ENCODE data around the gene WDR45B.
A peak's percentile ranks its signal among the peaks of the same experiment; 100 is the strongest.

The WDR45B gene

GRCh38 chr17:82631544-82631943 lies 16.7 kb downstream of the WDR45B start:
- ATAC-seq (no peak), DNase-seq (no peak)
- peak overlapping the region in 1 of 2 donors; percentile 63 for H3K27ac Mint-ChIP-seq
- peaks cover 13% of the 10 kb centered on the region for H3K4me1 Mint-ChIP-seq
- no peaks in the 10 kb centered on the region for H3K9me3 Mint-ChIP-seq
- H3K4me3 Mint-ChIP-seq = no peak overlapping the region
- H3K27me3 Mint-ChIP-seq = no peaks in the 10 kb centered on the region

- Mint-ChIP-seq H3K27ac (no peak overlapping the region), H3K27me3 (no peaks in the 10 kb centered on the region), H3K9me3 (no peaks in the 10 kb centered on the region), H3K4me1 (peaks cover 11% of the 10 kb centered on the region), H3K4me3 (no peak overlapping the region)
- ATAC-seq (no peak), DNase-seq (no peak)
These were observed 18.0 kb downstream of the WDR45B start for GRCh38 chr17:82630212-82630611.

- no peak overlapping the region for H3K4me3 Mint-ChIP-seq
- ATAC-seq = no peak
- peaks cover 11% of the 10 kb centered on the region for H3K4me1 Mint-ChIP-seq
- no peaks in the 10 kb centered on the region for H3K27me3 Mint-ChIP-seq
- H3K9me3 Mint-ChIP-seq = no peaks in the 10 kb centered on the region
- no peak for DNase-seq
- H3K27ac Mint-ChIP-seq = peak overlapping the region in 1 of 2 donors; percentile 92
These were observed 18.5 kb downstream of the WDR45B start for GRCh38 chr17:82629748-82630147.

DNA sequence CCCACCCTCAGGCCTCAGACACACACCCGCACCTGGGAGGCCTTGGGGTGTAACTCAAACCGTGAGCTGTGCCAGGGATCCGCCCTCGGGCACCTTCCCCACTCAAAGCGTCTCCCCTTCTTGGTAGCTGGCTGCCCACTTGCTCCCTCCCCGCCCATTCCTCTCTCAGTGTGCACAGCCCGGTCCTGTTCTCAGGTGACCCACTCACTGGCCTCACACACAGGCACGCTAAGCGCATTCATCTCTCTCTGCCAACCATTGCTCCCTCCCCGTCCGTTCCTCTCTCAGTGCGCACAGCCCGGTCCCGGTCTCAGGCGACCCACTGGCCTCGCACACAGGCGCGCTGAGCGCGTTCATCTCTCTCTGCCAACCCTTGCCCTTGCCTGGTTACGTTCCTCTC lies 20.8 kb downstream of the WDR45B start:
- H3K27ac Mint-ChIP-seq = no peak overlapping the region
- no peak for DNase-seq
- H3K4me1 Mint-ChIP-seq = no peaks in the 10 kb centered on the region
- no peak overlapping the region for H3K4me3 Mint-ChIP-seq
- ATAC-seq = no peak
- no peaks in the 10 kb centered on the region for H3K9me3 Mint-ChIP-seq
- H3K27me3 Mint-ChIP-seq = no peaks in the 10 kb centered on the region

DNA sequence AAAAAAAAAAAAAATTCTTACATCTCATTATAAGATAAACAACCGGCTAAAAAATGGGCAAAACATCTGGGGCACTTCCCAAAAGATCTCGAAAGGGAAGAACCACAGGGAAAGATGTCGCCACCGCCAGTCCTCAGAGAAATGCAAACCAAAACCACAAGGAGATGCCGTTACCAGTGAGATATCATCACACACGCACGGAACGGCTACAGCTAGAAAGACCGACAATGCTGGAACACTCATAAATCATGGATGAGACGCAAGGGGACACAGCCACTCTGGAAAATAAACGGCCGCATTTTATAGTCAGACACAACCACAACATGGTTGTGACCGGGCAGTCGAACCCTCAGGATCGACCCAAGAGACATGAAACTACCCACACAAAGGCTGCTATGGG lies 24.5 kb downstream of the WDR45B start:
- Mint-ChIP-seq H3K27ac (no peak overlapping the region), H3K27me3 (no peaks in the 10 kb centered on the region), H3K4me1 (no peaks in the 10 kb centered on the region), H3K9me3 (no peaks in the 10 kb centered on the region), H3K4me3 (no peak overlapping the region)
- no peak for DNase-seq
- ATAC-seq = no peak

DNA sequence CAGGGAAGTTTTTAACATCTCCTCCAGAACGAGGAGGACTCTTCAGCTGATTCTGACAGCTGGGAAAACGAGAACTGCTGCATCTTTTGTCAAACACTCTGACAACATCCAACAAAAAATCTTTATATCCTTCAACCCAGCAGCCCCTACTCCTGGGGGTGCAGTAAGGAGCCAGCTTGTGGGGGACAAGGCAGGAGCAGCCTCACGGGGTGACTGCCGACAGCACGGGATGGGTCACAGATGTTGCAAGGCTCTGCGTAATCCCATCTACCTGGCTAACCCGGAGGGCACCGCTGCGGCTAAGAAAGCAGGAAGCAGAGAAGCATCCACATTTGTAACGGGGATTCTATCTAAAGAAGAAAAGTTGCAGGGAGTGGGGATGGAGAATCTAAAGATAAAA lies 28.6 kb downstream of the WDR45B start:
- H3K4me1 Mint-ChIP-seq = no peaks in the 10 kb centered on the region
- peak overlapping the region in 1 of 2 donors; percentile 28 for H3K27ac Mint-ChIP-seq
- no peak for ATAC-seq
- no peak for DNase-seq
- no peaks in the 10 kb centered on the region for H3K27me3 Mint-ChIP-seq
- H3K9me3 Mint-ChIP-seq = no peaks in the 10 kb centered on the region
- no peak overlapping the region for H3K4me3 Mint-ChIP-seq

- DNase-seq = no peak
- ATAC-seq = no peak
- no peaks in the 10 kb centered on the region for H3K27me3 Mint-ChIP-seq
- no peaks in the 10 kb centered on the region for H3K4me1 Mint-ChIP-seq
- no peak overlapping the region for H3K4me3 Mint-ChIP-seq
- H3K27ac Mint-ChIP-seq = peak overlapping the region in 1 of 2 donors; percentile 19
- H3K9me3 Mint-ChIP-seq = no peaks in the 10 kb centered on the region
These were observed 29.0 kb downstream of the WDR45B start for GRCh38 chr17:82619211-82619610.

DNA sequence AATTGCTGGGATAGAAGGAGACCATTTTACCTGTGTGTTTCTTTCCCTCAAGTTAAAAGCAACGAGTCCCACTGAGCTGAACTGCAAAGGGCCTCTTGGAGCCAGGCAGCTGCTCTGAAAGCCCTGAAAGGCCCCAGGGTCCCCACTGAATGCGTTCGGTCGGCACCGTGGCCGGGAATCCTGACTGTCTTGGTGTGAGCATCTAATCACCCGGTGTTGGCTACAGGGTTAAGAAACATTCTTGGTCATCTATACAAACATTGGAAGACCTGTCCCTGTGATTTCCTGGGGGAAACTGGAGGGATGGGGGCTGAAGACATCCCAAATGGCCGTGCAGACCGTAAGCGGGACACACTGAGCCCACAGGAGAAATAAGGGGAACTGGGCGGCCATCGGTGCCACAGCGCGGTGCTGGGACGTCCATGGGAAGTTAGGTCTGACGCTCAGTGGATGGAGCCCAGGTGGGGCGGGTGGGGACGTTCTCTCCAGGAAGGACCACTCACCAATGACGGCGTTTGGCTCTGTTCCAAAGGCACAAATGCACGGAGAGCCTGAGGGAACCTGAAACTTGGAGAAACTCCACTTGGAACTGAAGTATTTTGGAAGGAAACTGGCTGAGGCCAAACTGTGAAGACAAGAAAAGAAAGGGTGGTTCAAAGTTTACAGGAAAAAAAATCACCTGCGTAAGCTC lies 32.1 kb downstream of the WDR45B start:
- Mint-ChIP-seq H3K9me3 (no peaks in the 10 kb centered on the region), H3K27ac (no peak overlapping the region), H3K4me3 (no peak overlapping the region), H3K4me1 (no peaks in the 10 kb centered on the region), H3K27me3 (no peaks in the 10 kb centered on the region)
- ATAC-seq = no peak
- no peak for DNase-seq

DNA sequence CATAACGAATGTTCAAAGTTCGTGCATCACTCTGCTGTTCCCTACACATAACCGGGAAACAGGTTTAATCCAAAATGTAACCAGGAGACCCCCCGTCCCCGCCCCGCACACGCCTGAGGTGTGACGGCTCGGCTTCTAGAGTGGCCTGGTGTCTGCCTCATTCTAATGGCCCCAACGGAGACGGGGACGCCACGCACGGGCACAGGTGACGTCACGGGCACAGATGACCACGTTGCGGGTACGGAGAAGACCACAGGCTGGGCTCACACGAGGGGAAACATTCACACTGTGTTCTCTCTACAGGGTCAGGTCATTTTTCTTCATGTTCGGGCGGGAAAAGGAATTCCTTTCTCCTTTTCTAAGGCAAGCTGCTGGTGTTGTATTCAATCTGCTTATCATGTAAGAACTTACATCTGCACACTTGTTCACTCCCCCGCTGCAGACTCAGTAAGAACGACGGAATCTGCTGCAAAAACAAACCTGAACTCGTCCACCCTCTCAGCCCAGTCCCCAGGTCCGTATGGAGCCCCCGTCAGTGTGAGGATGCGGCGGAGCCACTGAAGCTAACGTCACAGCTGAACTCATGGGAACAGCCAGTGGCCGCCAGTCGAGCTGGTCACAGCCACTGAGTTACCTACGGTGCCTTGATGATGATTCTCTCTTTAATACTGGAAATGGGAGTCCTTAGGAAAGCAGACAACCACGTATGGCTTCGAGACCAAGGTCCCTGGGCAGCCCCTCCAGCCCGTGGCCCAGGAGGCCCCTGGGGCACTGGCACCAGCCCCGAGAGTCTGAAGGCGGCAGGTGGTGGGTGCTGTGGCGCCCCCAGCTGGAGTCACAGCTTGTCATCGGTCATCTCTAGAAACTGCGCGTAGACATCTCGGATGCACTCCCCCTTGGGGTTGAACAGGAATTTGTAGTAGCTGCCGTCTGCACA lies 32.9 kb downstream of the WDR45B start:
- H3K27ac Mint-ChIP-seq = no peak overlapping the region
- no peak for ATAC-seq
- H3K4me3 Mint-ChIP-seq = no peak overlapping the region

DNA sequence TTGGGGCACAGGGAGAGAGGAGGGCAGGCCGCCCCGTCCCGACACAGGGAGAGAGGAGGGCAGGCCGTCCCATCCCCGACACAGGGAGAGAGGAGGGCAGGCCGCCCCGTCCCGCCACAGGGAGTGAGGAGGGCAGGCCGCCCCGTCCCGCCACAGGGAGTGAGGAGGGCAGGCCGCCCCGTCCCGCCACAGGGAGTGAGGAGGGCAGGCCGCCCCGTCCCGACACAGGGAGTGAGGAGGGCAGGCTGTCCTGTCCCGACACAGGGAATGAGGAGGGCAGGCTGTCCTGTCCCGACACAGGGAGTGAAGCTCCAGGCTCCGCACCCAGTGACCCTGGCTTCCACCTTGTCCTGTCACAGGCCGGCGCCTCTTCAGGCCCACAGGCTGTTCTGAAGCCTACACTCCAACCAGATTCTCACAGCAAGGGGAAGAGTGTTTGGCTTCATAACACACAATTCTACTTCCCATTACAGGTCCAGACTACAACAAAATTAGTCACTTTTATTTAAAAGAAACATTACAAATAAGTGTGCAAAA lies 34.1 kb downstream of the WDR45B start:
- no peak for ATAC-seq
- no peak for DNase-seq
- Mint-ChIP-seq H3K27ac (no peak overlapping the region), H3K9me3 (no peaks in the 10 kb centered on the region), H3K4me3 (no peak overlapping the region), H3K4me1 (no peaks in the 10 kb centered on the region), H3K27me3 (no peaks in the 10 kb centered on the region)

More for the DNA sequence above, 32.9 kb downstream of the WDR45B start:
- no peak for DNase-seq
- no peaks in the 10 kb centered on the region for H3K9me3 Mint-ChIP-seq
- H3K27me3 Mint-ChIP-seq = no peaks in the 10 kb centered on the region
- no peaks in the 10 kb centered on the region for H3K4me1 Mint-ChIP-seq

DNA sequence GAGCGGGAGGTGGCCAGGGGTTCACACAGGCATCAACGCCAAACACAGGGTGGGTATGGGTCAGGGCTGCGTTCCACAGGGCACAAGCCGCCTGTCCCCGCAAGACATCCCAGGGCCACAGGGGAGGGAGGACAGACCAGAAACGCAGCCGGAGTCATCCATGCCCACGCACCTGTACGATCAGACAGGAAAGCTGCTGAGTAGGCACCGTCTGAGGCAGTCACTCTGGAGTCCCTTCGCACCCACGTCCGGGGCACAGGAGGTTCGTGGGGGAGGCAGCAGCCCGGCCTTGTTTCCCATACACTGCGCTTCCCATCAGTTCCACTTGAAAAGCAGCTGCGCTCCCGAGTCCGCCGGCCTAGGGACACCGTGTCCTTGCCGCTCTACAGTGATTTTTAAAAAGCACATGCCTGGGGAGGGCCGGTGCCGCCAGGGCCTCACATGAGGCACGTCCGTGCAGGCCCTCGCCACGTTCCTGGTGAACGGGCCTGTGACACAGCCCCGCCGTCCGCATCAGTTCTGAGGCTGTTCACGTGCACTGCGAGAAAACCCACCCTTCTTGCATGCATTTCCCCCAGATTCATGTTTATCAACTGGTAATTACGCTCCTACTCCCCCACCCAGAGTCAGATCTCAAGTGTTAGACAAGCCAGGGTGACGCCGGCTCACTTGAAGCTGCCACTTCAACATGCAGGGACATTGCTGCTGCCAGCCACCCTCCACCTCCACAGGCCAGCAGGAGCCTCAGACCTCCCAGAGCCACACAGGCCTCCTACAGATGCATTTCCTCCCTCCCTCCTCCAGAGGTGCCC lies 34.8 kb downstream of the WDR45B start:
- peak; percentile 52 for ATAC-seq
- H3K27me3 Mint-ChIP-seq = no peaks in the 10 kb centered on the region
- no peaks in the 10 kb centered on the region for H3K4me1 Mint-ChIP-seq
- DNase-seq = no peak
- H3K27ac Mint-ChIP-seq = peak overlapping the region in 1 of 2 donors; percentile 2
- no peak overlapping the region for H3K4me3 Mint-ChIP-seq
- H3K9me3 Mint-ChIP-seq = no peaks in the 10 kb centered on the region

- no peak for DNase-seq
- Mint-ChIP-seq H3K27me3 (no peaks in the 10 kb centered on the region), H3K9me3 (no peaks in the 10 kb centered on the region), H3K27ac (no peak overlapping the region), H3K4me3 (no peak overlapping the region), H3K4me1 (no peaks in the 10 kb centered on the region)
- no peak for ATAC-seq
These were observed 36.8 kb downstream of the WDR45B start for GRCh38 chr17:82611140-82612058.

GRCh38 chr17:82609655-82610054 lies 38.6 kb downstream of the WDR45B start:
- ATAC-seq = no peak
- H3K27ac Mint-ChIP-seq = peak overlapping the region in 1 of 2 donors; percentile 64

GRCh38 chr17:82608816-82609215 lies 39.4 kb downstream of the WDR45B start:
- ATAC-seq (no peak), DNase-seq (no peak)
- Mint-ChIP-seq H3K4me3 (no peak overlapping the region), H3K9me3 (no peaks in the 10 kb centered on the region), H3K4me1 (peaks cover 5% of the 10 kb centered on the region), H3K27ac (peak overlapping the region in 1 of 2 donors; percentile 50), H3K27me3 (no peaks in the 10 kb centered on the region)

More at GRCh38 chr17:82609655-82610054, 38.6 kb downstream of the WDR45B start:
- DNase-seq = no peak
- no peaks in the 10 kb centered on the region for H3K27me3 Mint-ChIP-seq
- H3K9me3 Mint-ChIP-seq = no peaks in the 10 kb centered on the region
- H3K4me3 Mint-ChIP-seq = no peak overlapping the region
- H3K4me1 Mint-ChIP-seq = no peaks in the 10 kb centered on the region

Measured in stimulated activated naive CD8-positive, alpha-beta T cell treated with anti-CD3 and anti-CD28 coated beads, Interleukin-15, amount 100 ng/mL, for 72 hours (primary cell).